ENCODE measurements around the gene PPDPF.

- TF ChIP-seq POLR2A (IDR thresholded peaks at IDR 0.05; ENCODE audit: low read length), result no peak
- TF ChIP-seq CTCF (IDR thresholded peaks at IDR 0.05), result no peak
- TF ChIP-seq REST (IDR thresholded peaks at IDR 0.05), result no peak
- no peak for TF ChIP-seq CHD2 (IDR thresholded peaks at IDR 0.05; ENCODE audit: low read length, partially characterized antibody)
- no peak for TF ChIP-seq ELK1 (IDR thresholded peaks at IDR 0.05; ENCODE audit: low read depth, low read length)
- TF ChIP-seq JUNB (IDR thresholded peaks at IDR 0.05), result no peak
- no peak for TF ChIP-seq GATA3 (IDR thresholded peaks at IDR 0.05; ENCODE audit: borderline replicate concordance)
- no peak for TF ChIP-seq BCL3 (IDR thresholded peaks at IDR 0.05)
Measured at GRCh38 chr20:63545814-63546213, 25.2 kb downstream of the PPDPF start.

All from A549 (cell line).